ENCODE data around the gene DNAH7.

DNA sequence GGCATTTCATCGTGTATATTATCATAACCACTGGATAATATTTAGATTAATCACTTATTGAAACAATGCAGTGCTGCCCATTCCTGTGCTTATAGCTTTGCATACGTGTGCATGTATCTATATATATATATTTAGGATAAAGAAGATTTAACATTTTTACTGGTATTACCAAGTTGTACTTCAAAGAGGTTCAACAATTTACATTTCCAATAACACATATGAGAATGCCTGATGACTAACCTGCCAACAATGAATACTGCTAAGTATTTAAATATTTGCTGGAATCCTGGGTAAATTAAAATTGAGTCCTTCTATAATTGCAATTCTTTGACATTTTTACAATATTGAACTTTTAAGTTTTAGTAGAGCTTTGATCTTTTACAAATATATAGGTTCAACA lies 300.2 kb downstream of the DNAH7 start:
- TF ChIP-seq POLR2AphosphoS5 (IDR thresholded peaks at IDR 0.05) (no peak), POLR2A (IDR thresholded peaks at IDR 0.05) (no peak)
- TF ChIP-seq, protein P1, sequence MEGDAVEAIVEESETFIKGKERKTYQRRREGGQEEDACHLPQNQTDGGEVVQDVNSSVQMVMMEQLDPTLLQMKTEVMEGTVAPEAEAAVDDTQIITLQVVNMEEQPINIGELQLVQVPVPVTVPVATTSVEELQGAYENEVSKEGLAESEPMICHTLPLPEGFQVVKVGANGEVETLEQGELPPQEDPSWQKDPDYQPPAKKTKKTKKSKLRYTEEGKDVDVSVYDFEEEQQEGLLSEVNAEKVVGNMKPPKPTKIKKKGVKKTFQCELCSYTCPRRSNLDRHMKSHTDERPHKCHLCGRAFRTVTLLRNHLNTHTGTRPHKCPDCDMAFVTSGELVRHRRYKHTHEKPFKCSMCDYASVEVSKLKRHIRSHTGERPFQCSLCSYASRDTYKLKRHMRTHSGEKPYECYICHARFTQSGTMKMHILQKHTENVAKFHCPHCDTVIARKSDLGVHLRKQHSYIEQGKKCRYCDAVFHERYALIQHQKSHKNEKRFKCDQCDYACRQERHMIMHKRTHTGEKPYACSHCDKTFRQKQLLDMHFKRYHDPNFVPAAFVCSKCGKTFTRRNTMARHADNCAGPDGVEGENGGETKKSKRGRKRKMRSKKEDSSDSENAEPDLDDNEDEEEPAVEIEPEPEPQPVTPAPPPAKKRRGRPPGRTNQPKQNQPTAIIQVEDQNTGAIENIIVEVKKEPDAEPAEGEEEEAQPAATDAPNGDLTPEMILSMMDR (IDR thresholded peaks at IDR 0.05) = no peak
